IMR-90 (cell line): Measurements from ENCODE around the gene CMC2. TPM values are rescaled to one million over a fixed set of nuclear protein-coding genes. Genes with fewer than 3 reads are reported as not detected.

Source experiments
- ATAC-seq: fragments of 200-7000 bp; cut with Tn5 transposase; 2 replicates; pipeline ENCODE4 v1.9.1; 2020; ENCODE audit warnings: low read depth, mild to moderate bottlenecking, moderate library complexity
- BruUV-seq: library from RNA; stranded (reverse); fragments of 400-500 nt; replicated peaks from 2 replicates; lab custom pipeline; 2021; lab: Mats Ljungman, UMichigan
- CTCF ChIA-PET: fragments of 300-600 bp; formaldehyde crosslinking; extraction: SDS; loops from one replicate; lab custom pipeline; 2021; ENCODE audit warnings: antibody characterized with exemption; lab: Yijun Ruan, JAX
- POLR2A ChIA-PET: fragments of 300-600 bp; sonication (Branson Sonifier 250); formaldehyde crosslinking; loops from one replicate; lab custom pipeline; 2022; ENCODE audit warnings: antibody characterized with exemption; ENCODE audit not compliant: unreplicated experiment; lab: Charles Lee
- DNase-seq: peaks from one replicate; pipeline ENCODE4 v3.0.0; 2013
- H2AFZ ChIP-seq: replicated peaks from 2 replicates; pipeline ENCODE3; 2013; ENCODE audit warnings: low read length, mild to moderate bottlenecking; ENCODE audit not compliant: poor library complexity
- H2AK5ac ChIP-seq: 2 replicates; pipeline ENCODE4 v1.6.1; 2013; ENCODE audit warnings: low read depth, low read length, inconsistent platforms
- H2AK9ac ChIP-seq: replicated peaks from 2 replicates; pipeline ENCODE3; 2013; ENCODE audit warnings: mild to moderate bottlenecking, low read depth, low read length, moderate library complexity; ENCODE audit not compliant: poor library complexity
- H2BK120ac ChIP-seq: 2 replicates; pipeline ENCODE4 v1.6.1; 2013; ENCODE audit warnings: low read depth, low read length, inconsistent platforms
- H2BK15ac ChIP-seq: 3 replicates; pipeline ENCODE4 v1.6.1; 2013; ENCODE audit warnings: low read depth, low read length, inconsistent platforms
- H2BK20ac ChIP-seq: 2 replicates; pipeline ENCODE4 v1.6.1; 2013; ENCODE audit warnings: low read depth, mild to moderate bottlenecking, inconsistent platforms, low read length, moderate library complexity
- H2BK5ac ChIP-seq: 2 replicates; pipeline ENCODE4 v1.6.1; 2013; ENCODE audit warnings: mild to moderate bottlenecking, low read depth, low read length, inconsistent platforms; ENCODE audit not compliant: poor library complexity, severe bottlenecking
- H3K14ac ChIP-seq: replicated peaks from 2 replicates; pipeline ENCODE4 v1.6.1; 2013; ENCODE audit warnings: low read depth, low read length, inconsistent platforms
- H3K18ac ChIP-seq: 2 replicates; pipeline ENCODE4 v1.6.1; 2013; ENCODE audit warnings: low read depth, low read length, control low read depth
- H3K23ac ChIP-seq: 2 replicates; pipeline ENCODE4 v1.6.1; 2013; ENCODE audit warnings: low read depth, low read length, inconsistent platforms
- H3K27ac ChIP-seq: 2 replicates; pipeline ENCODE4 v1.5.1; 2013; ENCODE audit warnings: mild to moderate bottlenecking, control low read depth, low read length; ENCODE audit not compliant: insufficient read depth
- H3K27me3 ChIP-seq: 2 replicates; pipeline ENCODE4 v1.6.1; 2013; ENCODE audit warnings: low read length; ENCODE audit not compliant: control insufficient read depth, insufficient read depth
- H3K36me3 ChIP-seq: 2 replicates; pipeline ENCODE4 v1.6.1; 2013; ENCODE audit warnings: low read length, mixed read lengths; ENCODE audit not compliant: control insufficient read depth, insufficient read depth
- H3K4ac ChIP-seq: 2 replicates; pipeline ENCODE4 v1.6.1; 2013; ENCODE audit warnings: low read depth, low read length, inconsistent platforms
- H3K4me1 ChIP-seq: 2 replicates; pipeline ENCODE4 v1.6.1; 2013; ENCODE audit warnings: low read length, mixed read lengths; ENCODE audit not compliant: control insufficient read depth, insufficient read depth
- H3K4me2 ChIP-seq: 2 replicates; pipeline ENCODE4 v1.6.1; 2013; ENCODE audit warnings: low read depth, mild to moderate bottlenecking, control low read depth, low read length, moderate library complexity
- H3K4me3 ChIP-seq: 2 replicates; pipeline ENCODE4 v1.5.1; 2013; ENCODE audit warnings: low read depth, mild to moderate bottlenecking, control low read depth, low read length, moderate library complexity; ENCODE audit not compliant: insufficient read depth
- H3K56ac ChIP-seq: 2 replicates; pipeline ENCODE4 v1.6.1; 2013; ENCODE audit warnings: low read length, inconsistent platforms; ENCODE audit not compliant: insufficient read depth; ENCODE audit errors: extremely low read depth
- H3K79me1 ChIP-seq, 2 experiments: 2 replicates each; pipeline ENCODE4 v1.6.1; 2013; ENCODE audit warnings: low read length in 2 of 2, inconsistent platforms in 1 of 2, low read depth in 1 of 2
- H3K9ac ChIP-seq: 2 replicates; pipeline ENCODE4 v1.6.1; 2013; ENCODE audit warnings: low read depth, low read length, control low read depth
- H3K9me1 ChIP-seq: 2 replicates; pipeline ENCODE4 v1.6.1; 2013; ENCODE audit warnings: low read length, inconsistent platforms; ENCODE audit not compliant: insufficient read depth
- H3K9me3 ChIP-seq: 2 replicates; pipeline ENCODE4 v1.6.1; 2013; ENCODE audit warnings: low read length; ENCODE audit not compliant: control insufficient read depth, insufficient read depth
- H4K20me1 ChIP-seq: 2 replicates; pipeline ENCODE4 v1.6.1; 2013; ENCODE audit warnings: low read length, inconsistent platforms; ENCODE audit not compliant: insufficient read depth
- H4K5ac ChIP-seq: 2 replicates; pipeline ENCODE4 v1.6.1; 2013; ENCODE audit warnings: mild to moderate bottlenecking, low read depth, low read length, control low read depth
- H4K8ac ChIP-seq, 2 experiments: 2 replicates each; pipeline ENCODE4 v1.6.1; 2013; ENCODE audit warnings: low read depth in 2 of 2, low read length in 2 of 2, control low read depth in 1 of 2, inconsistent platforms in 1 of 2
- H4K91ac ChIP-seq: 2 replicates; pipeline ENCODE4 v1.6.1; 2013; ENCODE audit warnings: low read depth, low read length, inconsistent platforms; ENCODE audit not compliant: insufficient read depth
- CHD1 ChIP-seq: IDR thresholded peaks from 2 replicates; pipeline ENCODE4 v1.6.1; 2012; ENCODE audit warnings: low read depth, low read length, improper control_type of control experiment
- ELK1 ChIP-seq: fragments of 150-350 bp; IDR thresholded peaks from 2 replicates; pipeline ENCODE4 v1.6.1; 2016; ENCODE audit warnings: low read depth, mild to moderate bottlenecking, low read length, moderate library complexity, borderline replicate concordance
- MAFK ChIP-seq: IDR thresholded peaks from 2 replicates; pipeline ENCODE4 v1.6.1; 2012; ENCODE audit warnings: low read depth, low read length, improper control_type of control experiment
- RAD21 ChIP-seq: IDR thresholded peaks from 2 replicates; pipeline ENCODE4 v1.6.1; 2012; ENCODE audit warnings: low read length, improper control_type of control experiment
- RCOR1 ChIP-seq: IDR thresholded peaks from 2 replicates; pipeline ENCODE4 v1.6.1; 2012; ENCODE audit warnings: mild to moderate bottlenecking, low read length, improper control_type of control experiment; ENCODE audit not compliant: insufficient replicate concordance
- WGBS, 2 experiments: methylation state at CpG; one replicate each; pipeline versions ENCODE4 v1.1.5 to v1.1.7; 2013; ENCODE audit warnings: missing lambda C conversion rate in 2 of 2; ENCODE audit not compliant: insufficient read length in 1 of 2; ENCODE audit errors: extremely low coverage in 2 of 2; 5-methylcytosine and 5-hydroxymethylcytosine counted together
- dilution Hi-C: fragments of 300-500 bp; cut with HindIII; formaldehyde crosslinking; loops from one replicate; pipeline ENCODE4 v1.14.3; 2018; ENCODE audit warnings: low sequenced_read_pairs; ENCODE audit not compliant: unreplicated experiment
- in situ Hi-C: fragments of 300-500 bp; cut with MboI; formaldehyde crosslinking; loops from 3 replicates; pipeline ENCODE4 v1.14.3; 2019; ENCODE audit warnings: low sequenced_read_pairs, inconsistent platforms, mixed read lengths
- intact Hi-C: fragments of 100-400 bp; cut with micrococcal nuclease; formaldehyde crosslinking; loops from 2 replicates; pipeline ENCODE4 v1.10.0; 2022
- polyA plus RNA-seq, 3 experiments: library from polyadenylated mRNA; depleted of rRNA; stranded (reverse); fragments of >200 nt; gene quantifications; 2 replicates each; pipeline ENCODE4 v1.2.3, GENCODE V29; 2012; ENCODE audit warnings: low replicate concordance in 1 of 3
- total RNA-seq: library from RNA; depleted of rRNA; stranded (reverse); fragments of >200 nt; gene quantifications from 2 replicates; pipeline ENCODE4 v1.2.3, GENCODE V29; 2012

Gene CMC2
- total and polyA plus RNA-seq, 2 of the 4 experiments (the other 2 are of a cell fraction): 57.0 to 104 TPM

- H3K9ac ChIP-seq: no peak overlapping the region
- no peak overlapping the region for H2AK5ac ChIP-seq
- H3K79me1 ChIP-seq: peaks cover 1% of the 10 kb centered on the region in 2 experiments; a peak in 2 of 4 replicates
- H4K91ac ChIP-seq: no peak overlapping the region
- H3K9me1 ChIP-seq: no peaks in the 10 kb centered on the region; the same call in 1 of the 2 replicates
- no peak overlapping the region for H3K23ac ChIP-seq
- no peak overlapping the region for H3K27ac ChIP-seq
- DNase-seq (peak; percentile 68), ATAC-seq (no peak)
- H2AK9ac ChIP-seq: no peak overlapping the region
- H3K4me3 ChIP-seq: no peak overlapping the region
- no peaks in the 10 kb centered on the region for H3K9me3 ChIP-seq
- no peak overlapping the region for H3K18ac ChIP-seq
- no peak overlapping the region for H3K4ac ChIP-seq
- no peak overlapping the region for H2BK20ac ChIP-seq
- no CpG with 5 or more reads among the region's 4 CpGs for WGBS, 2 experiments
- ChIA-PET CTCF (no interaction called here), POLR2A (no interaction called here)
- no peaks in the 10 kb centered on the region for H4K20me1 ChIP-seq
- H3K4me2 ChIP-seq: no peak overlapping the region
- H2BK120ac ChIP-seq: no peak overlapping the region
- BruUV-seq: no TSS peak
- H2BK15ac ChIP-seq: no peak overlapping the region
- dilution Hi-C loops (no loop called here), in situ Hi-C loops (no loop called here), intact Hi-C loops (no loop called here)
- no peak overlapping the region for H2BK5ac ChIP-seq
- no peaks in the 10 kb centered on the region; the same call in 1 of the 2 replicates for H3K36me3 ChIP-seq
- no peak overlapping the region for H2AFZ ChIP-seq
- no peak overlapping the region for H3K14ac ChIP-seq
- no peak overlapping the region for H4K5ac ChIP-seq
- H3K4me1 ChIP-seq: no peaks in the 10 kb centered on the region
- H4K8ac ChIP-seq: no peak overlapping the region
- TF ChIP-seq CHD1: no peak
- no peak for TF ChIP-seq RAD21
- TF ChIP-seq MAFK: no peak
- TF ChIP-seq ELK1: no peak
- TF ChIP-seq RCOR1: no peak
- no peak overlapping the region for H3K56ac ChIP-seq
- H3K27me3 ChIP-seq: no peaks in the 10 kb centered on the region
Observed at GRCh38 chr16:80968386-80969113, 38.1 kb downstream of the CMC2 start.
